ENCODE results near the gene CHD6.
"Not testable (repeated sequence)": the region's sequence is repeated elsewhere in the genome, so short reads cannot be mapped to it uniquely, and the experiment has no call there.

CHD6 gene

DNA sequence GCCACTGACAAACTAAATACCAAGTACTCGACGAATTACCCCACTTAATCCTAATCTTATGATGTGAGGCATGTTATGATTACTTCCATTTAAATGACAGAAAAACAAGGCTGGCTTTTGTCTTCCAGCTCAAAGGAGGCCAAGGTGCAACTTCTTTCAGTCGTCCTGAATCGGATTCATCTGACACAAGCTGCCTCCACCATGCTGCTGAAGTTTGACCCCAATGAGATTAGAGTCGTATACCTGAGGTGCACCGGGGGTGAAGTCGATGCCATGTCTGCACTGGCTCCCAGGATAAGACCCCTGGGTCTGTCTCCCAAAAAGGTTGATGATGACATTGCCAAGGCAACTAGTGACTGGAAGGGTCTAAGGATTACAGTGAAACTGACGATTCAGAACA lies 71.0 kb downstream of the CHD6 start:
- no peaks in the 10 kb centered on the region for H3K9me3 ChIP-seq (ENCODE audit: control insufficient read depth, low read length)
- no peak overlapping the region for H3K4me3 ChIP-seq (ENCODE audit: insufficient read depth, low read depth, low read length)
- 88 to 90% methylated on average over 7 to 8 of the region's 8 CpGs for WGBS, 2 experiments
- H3K27ac ChIP-seq (ENCODE audit: insufficient read depth, low read depth, low read length, poor library complexity, severe bottlenecking) = no peak overlapping the region
- H3K36me3 ChIP-seq (ENCODE audit: control insufficient read depth, insufficient read depth, low read length) = peaks cover 4% of the 10 kb centered on the region
- H3K27me3 ChIP-seq (ENCODE audit: control insufficient read depth, insufficient read depth, low read length, poor library complexity, severe bottlenecking) = no peaks in the 10 kb centered on the region
- H3K4me1 ChIP-seq (ENCODE audit: control insufficient read depth, insufficient read depth, low read length) = no peaks in the 10 kb centered on the region

DNA sequence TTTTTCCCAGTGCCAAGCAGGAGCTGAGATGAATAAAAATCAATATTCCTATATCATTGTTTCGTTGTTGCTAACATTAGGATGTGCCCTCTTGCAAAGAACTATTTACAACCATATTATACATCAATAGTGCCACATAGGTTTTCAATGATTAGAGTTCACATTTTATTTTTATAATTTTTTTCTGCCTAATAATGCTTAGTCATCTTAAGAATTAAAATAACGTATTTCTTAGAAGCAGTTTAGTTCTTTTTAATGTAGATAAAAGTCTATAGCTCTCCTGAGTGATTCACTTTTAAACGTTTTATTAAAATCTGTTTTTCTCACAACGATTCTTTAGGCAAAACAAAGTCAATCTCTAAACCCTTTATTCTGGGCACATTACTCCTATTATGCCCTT lies 71.6 kb downstream of the CHD6 start:
- Histone ChIP-seq H3K36me3 (ENCODE audit: control insufficient read depth, insufficient read depth, low read length) (peaks cover 4% of the 10 kb centered on the region), H3K27me3 (ENCODE audit: control insufficient read depth, insufficient read depth, low read length, poor library complexity, severe bottlenecking) (no peaks in the 10 kb centered on the region), H3K4me1 (ENCODE audit: control insufficient read depth, insufficient read depth, low read length) (no peaks in the 10 kb centered on the region), H3K27ac (ENCODE audit: insufficient read depth, low read depth, low read length, poor library complexity, severe bottlenecking) (no peak overlapping the region), H3K9me3 (ENCODE audit: control insufficient read depth, low read length) (no peaks in the 10 kb centered on the region), H3K4me3 (ENCODE audit: insufficient read depth, low read depth, low read length) (no peak overlapping the region)
- 96 to 100% methylated on average over 3 to 4 of the region's 4 CpGs for WGBS, 2 experiments

DNA sequence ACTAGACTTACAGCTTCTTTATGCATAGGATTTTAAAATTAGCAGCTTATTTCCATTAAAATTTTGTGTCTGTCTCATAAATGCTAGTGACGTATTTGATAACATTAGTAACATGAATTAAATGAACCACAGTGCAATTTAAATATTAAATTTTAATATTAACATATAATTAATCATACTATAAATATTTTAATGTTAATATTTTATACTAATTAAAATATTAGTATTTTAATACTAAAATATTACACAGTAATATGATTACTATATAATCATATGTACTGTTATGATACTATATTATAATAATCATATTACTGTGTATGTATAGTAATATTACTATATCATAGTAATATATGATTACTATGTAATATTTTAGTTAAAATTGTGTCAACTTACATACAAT lies 73.7 kb downstream of the CHD6 start:
- no peaks in the 10 kb centered on the region for H3K27me3 ChIP-seq (ENCODE audit: control insufficient read depth, insufficient read depth, low read length, poor library complexity, severe bottlenecking)
- WGBS, 2 experiments = no CpG with 5 or more reads among the region's 1 CpG
- H3K9me3 ChIP-seq (ENCODE audit: control insufficient read depth, low read length) = no peaks in the 10 kb centered on the region
- no peak overlapping the region for H3K4me3 ChIP-seq (ENCODE audit: insufficient read depth, low read depth, low read length)
- no peaks in the 10 kb centered on the region for H3K4me1 ChIP-seq (ENCODE audit: control insufficient read depth, insufficient read depth, low read length)
- no peak overlapping the region for H3K27ac ChIP-seq (ENCODE audit: insufficient read depth, low read depth, low read length, poor library complexity, severe bottlenecking)
- no peaks in the 10 kb centered on the region for H3K36me3 ChIP-seq (ENCODE audit: control insufficient read depth, insufficient read depth, low read length)

GRCh38 chr20:41540918-41541317 lies 77.3 kb downstream of the CHD6 start:
- no peak overlapping the region for H3K27ac ChIP-seq (ENCODE audit: insufficient read depth, low read depth, low read length, poor library complexity, severe bottlenecking)
- no peaks in the 10 kb centered on the region for H3K27me3 ChIP-seq (ENCODE audit: control insufficient read depth, insufficient read depth, low read length, poor library complexity, severe bottlenecking)
- WGBS, 2 experiments = 96 to 98% methylated on average over 4 of the region's 4 CpGs
- H3K36me3 ChIP-seq (ENCODE audit: control insufficient read depth, insufficient read depth, low read length) = no peaks in the 10 kb centered on the region
- no peak overlapping the region for H3K4me3 ChIP-seq (ENCODE audit: insufficient read depth, low read depth, low read length)
- H3K9me3 ChIP-seq (ENCODE audit: control insufficient read depth, low read length) = peaks cover 3% of the 10 kb centered on the region
- no peaks in the 10 kb centered on the region for H3K4me1 ChIP-seq (ENCODE audit: control insufficient read depth, insufficient read depth, low read length)

DNA sequence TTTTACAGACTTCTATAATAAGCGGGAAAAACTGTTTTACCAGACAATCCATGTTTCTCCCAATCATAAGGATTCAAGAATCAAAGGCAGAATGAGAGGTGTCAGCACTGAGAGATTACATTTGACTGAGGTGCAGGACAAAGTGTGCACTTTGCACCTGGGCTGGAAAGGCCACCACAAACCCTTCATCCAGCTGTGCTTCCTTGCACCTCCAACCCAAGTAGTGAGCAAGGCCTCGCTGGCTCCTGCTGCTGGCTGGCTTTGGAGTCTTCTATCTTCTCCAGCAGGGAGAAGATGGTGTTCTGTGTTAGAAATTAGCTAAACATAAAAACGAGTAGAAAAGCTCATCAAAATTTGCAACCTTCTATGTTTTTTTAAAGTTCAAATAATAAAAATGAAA lies 77.7 kb downstream of the CHD6 start:
- WGBS, 2 experiments = 96 to 100% methylated on average over 2 to 3 of the region's 3 CpGs
- Histone ChIP-seq H3K36me3 (ENCODE audit: control insufficient read depth, insufficient read depth, low read length) (no peaks in the 10 kb centered on the region), H3K27me3 (ENCODE audit: control insufficient read depth, insufficient read depth, low read length, poor library complexity, severe bottlenecking) (no peaks in the 10 kb centered on the region), H3K4me3 (ENCODE audit: insufficient read depth, low read depth, low read length) (no peak overlapping the region), H3K27ac (ENCODE audit: insufficient read depth, low read depth, low read length, poor library complexity, severe bottlenecking) (no peak overlapping the region), H3K9me3 (ENCODE audit: control insufficient read depth, low read length) (peaks cover 3% of the 10 kb centered on the region), H3K4me1 (ENCODE audit: control insufficient read depth, insufficient read depth, low read length) (no peaks in the 10 kb centered on the region)

- Histone ChIP-seq H3K27me3 (ENCODE audit: control insufficient read depth, insufficient read depth, low read length, poor library complexity, severe bottlenecking) (no peaks in the 10 kb centered on the region), H3K4me3 (ENCODE audit: insufficient read depth, low read depth, low read length) (no peak overlapping the region), H3K9me3 (ENCODE audit: control insufficient read depth, low read length) (peaks cover 3% of the 10 kb centered on the region), H3K27ac (ENCODE audit: insufficient read depth, low read depth, low read length, poor library complexity, severe bottlenecking) (no peak overlapping the region), H3K4me1 (ENCODE audit: control insufficient read depth, insufficient read depth, low read length) (no peaks in the 10 kb centered on the region), H3K36me3 (ENCODE audit: control insufficient read depth, insufficient read depth, low read length) (no peaks in the 10 kb centered on the region)
- WGBS, 2 experiments = 95 to 96% methylated on average over 8 of the region's 8 CpGs
These were observed 79.2 kb downstream of the CHD6 start for GRCh38 chr20:41538810-41539596.

DNA sequence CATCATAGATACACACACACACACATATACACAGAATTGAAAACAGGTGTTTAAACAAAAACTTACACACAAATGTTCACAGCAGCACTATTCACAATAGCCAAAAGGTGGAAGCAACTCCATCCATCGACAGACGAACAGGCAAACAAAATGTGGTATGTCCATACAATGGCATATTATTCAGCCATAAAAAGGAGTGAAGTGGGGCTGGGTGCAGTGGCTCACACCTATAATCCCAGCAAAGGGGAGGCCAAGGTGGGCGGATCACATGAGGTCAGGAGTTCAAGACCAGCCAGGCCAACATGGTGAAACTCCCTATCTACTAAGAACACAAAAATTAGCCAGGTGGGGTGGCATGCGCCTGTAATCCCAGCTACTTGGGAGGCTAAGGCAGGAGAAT lies 80.3 kb downstream of the CHD6 start:
- H3K36me3 ChIP-seq (ENCODE audit: control insufficient read depth, insufficient read depth, low read length) = peaks cover 2% of the 10 kb centered on the region
- H3K4me3 ChIP-seq (ENCODE audit: insufficient read depth, low read depth, low read length) = no peak overlapping the region
- H3K27me3 ChIP-seq (ENCODE audit: control insufficient read depth, insufficient read depth, low read length, poor library complexity, severe bottlenecking) = no peaks in the 10 kb centered on the region
- H3K27ac ChIP-seq (ENCODE audit: insufficient read depth, low read depth, low read length, poor library complexity, severe bottlenecking) = no peak overlapping the region
- no peaks in the 10 kb centered on the region for H3K4me1 ChIP-seq (ENCODE audit: control insufficient read depth, insufficient read depth, low read length)
- 92 to 96% methylated on average over 4 of the region's 4 CpGs for WGBS, 2 experiments
- H3K9me3 ChIP-seq (ENCODE audit: control insufficient read depth, low read length) = peaks cover 3% of the 10 kb centered on the region

GRCh38 chr20:41535551-41535950 lies 82.6 kb downstream of the CHD6 start:
- H3K36me3 ChIP-seq (ENCODE audit: control insufficient read depth, insufficient read depth, low read length); H3K4me3 ChIP-seq (ENCODE audit: insufficient read depth, low read depth, low read length); H3K9me3 ChIP-seq (ENCODE audit: control insufficient read depth, low read length); H3K27ac ChIP-seq (ENCODE audit: insufficient read depth, low read depth, low read length, poor library complexity, severe bottlenecking); H3K4me1 ChIP-seq (ENCODE audit: control insufficient read depth, insufficient read depth, low read length); H3K27me3 ChIP-seq (ENCODE audit: control insufficient read depth, insufficient read depth, low read length, poor library complexity, severe bottlenecking): not testable (repeated sequence)
- 95 to 100% methylated on average over 1 of the region's 1 CpG for WGBS, 2 experiments

DNA sequence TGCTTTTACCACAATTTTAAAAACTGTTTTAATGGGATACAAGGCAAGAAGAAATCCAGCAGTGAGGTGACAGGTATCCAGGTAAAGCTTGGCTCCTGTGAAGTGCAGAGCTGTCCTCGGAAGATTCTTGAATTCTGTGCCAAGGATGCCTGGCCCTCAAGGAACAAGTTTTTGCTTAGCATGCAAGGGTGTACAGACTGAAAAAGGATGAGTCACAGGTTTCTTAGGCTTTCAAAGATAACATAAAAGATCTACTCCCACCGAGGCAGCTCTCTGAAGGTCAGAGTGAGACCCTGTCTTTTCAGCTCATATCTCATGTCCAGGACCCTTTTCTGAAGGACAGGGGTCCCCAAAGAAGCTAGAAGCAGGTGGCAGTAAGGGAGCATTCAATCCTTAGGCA lies 83.3 kb downstream of the CHD6 start:
- Histone ChIP-seq H3K27me3 (ENCODE audit: control insufficient read depth, insufficient read depth, low read length, poor library complexity, severe bottlenecking) (no peaks in the 10 kb centered on the region), H3K36me3 (ENCODE audit: control insufficient read depth, insufficient read depth, low read length) (peaks cover 10% of the 10 kb centered on the region), H3K4me1 (ENCODE audit: control insufficient read depth, insufficient read depth, low read length) (no peaks in the 10 kb centered on the region), H3K4me3 (ENCODE audit: insufficient read depth, low read depth, low read length) (no peak overlapping the region), H3K9me3 (ENCODE audit: control insufficient read depth, low read length) (peaks cover 3% of the 10 kb centered on the region), H3K27ac (ENCODE audit: insufficient read depth, low read depth, low read length, poor library complexity, severe bottlenecking) (no peak overlapping the region)
- WGBS, 2 experiments = 95 to 97% methylated on average over 2 of the region's 2 CpGs

- no peak overlapping the region for H3K27ac ChIP-seq (ENCODE audit: insufficient read depth, low read depth, low read length, poor library complexity, severe bottlenecking)
- no peaks in the 10 kb centered on the region for H3K4me1 ChIP-seq (ENCODE audit: control insufficient read depth, insufficient read depth, low read length)
- H3K27me3 ChIP-seq (ENCODE audit: control insufficient read depth, insufficient read depth, low read length, poor library complexity, severe bottlenecking) = no peaks in the 10 kb centered on the region
- H3K4me3 ChIP-seq (ENCODE audit: insufficient read depth, low read depth, low read length) = no peak overlapping the region
- peaks cover 3% of the 10 kb centered on the region for H3K9me3 ChIP-seq (ENCODE audit: control insufficient read depth, low read length)
- peaks cover 10% of the 10 kb centered on the region for H3K36me3 ChIP-seq (ENCODE audit: control insufficient read depth, insufficient read depth, low read length)
These were observed 84.0 kb downstream of the CHD6 start for GRCh38 chr20:41534170-41534569.
